Measurements from ENCODE around the gene C10orf120.

Gene C10orf120

GRCh38 chr10:122699796-122700455 lies at the start of gene C10orf120:
TSS of gene C10orf120 (minus strand) at chr10:122699846. CDS start at chr10:122699790, 56 bp downstream.
- no peak for DNase-seq (ENCODE audit: low read depth in 2 of 3, low spot score in 1 of 3)

DNA sequence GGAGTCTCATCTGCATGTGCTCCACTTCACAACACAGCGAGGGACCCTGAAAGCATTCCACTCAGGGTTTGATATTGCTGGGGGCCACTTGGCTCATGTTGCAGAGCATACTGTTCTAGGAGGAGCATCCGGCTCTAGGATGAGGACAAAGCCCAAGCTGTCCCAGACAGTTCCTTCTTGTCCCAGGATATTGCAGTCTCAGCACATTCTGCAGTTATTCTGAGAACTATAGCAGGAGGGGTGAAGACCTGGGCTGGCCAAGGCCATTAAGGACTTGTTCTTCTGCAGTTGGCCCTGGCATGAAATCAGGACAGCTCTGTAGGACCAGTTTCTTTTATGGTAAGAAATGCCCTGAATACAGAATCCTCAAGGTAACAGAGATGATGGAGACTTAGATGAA lies 48.9 kb upstream of the C10orf120 start:
- no peak for DNase-seq (ENCODE audit: low read depth in 2 of 3, low spot score in 1 of 3)

DNA sequence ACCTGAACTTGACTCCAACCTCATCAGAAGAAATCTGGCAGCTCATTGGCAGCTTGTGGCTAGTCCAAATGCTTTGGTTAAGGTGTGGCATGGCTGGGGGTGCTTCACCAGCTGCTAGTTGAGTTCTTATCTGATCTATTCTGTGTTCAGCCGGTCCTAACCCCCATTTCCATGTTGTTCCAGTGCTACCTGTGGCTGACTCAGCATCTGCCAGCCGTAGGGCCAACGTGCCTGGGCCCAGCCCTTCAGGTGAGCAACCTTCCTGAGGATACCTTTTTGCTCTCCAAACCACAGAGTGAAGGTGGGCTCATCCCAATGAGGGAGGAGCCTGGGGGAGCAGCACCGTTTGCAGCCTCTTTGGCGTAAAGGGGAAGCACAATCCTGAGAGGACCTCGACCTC lies 46.8 kb upstream of the C10orf120 start:
- DNase-seq (ENCODE audit: low read depth in 2 of 3, low spot score in 1 of 3) = no peak

DNA sequence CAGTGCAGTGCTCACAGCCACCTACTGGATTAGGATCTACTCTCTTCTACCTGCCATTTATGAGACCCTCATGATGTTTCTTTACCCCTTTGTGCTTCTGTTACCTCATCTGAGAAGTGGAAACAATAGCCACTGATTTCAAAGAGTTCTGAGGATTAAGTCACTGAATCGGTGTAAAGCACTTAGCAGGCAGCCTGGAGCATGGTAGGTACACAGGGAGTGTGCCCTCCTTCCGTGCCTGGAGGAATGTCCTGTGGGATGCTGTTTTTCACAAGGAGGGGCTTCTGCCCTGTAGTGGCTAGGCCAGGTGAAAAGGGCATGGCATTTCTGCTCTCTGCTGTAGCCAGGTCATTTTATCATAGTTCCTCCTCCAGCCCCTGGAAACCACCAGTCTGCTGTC lies 44.6 kb upstream of the C10orf120 start:
- no peak for DNase-seq (ENCODE audit: low read depth in 2 of 3, low spot score in 1 of 3)

- no peak for DNase-seq (ENCODE audit: low read depth in 2 of 3, low spot score in 1 of 3)
These were observed 41.0 kb upstream of the C10orf120 start for GRCh38 chr10:122740640-122741039.

- DNase-seq (ENCODE audit: low read depth in 2 of 3, low spot score in 1 of 3) = no peak
These were observed 38.4 kb upstream of the C10orf120 start for GRCh38 chr10:122738031-122738430.

- DNase-seq (ENCODE audit: low read depth in 2 of 3, low spot score in 1 of 3) = no peak
These were observed 34.5 kb upstream of the C10orf120 start for GRCh38 chr10:122733931-122734665.

GRCh38 chr10:122733443-122733842 lies 33.8 kb upstream of the C10orf120 start:
- no peak for DNase-seq (ENCODE audit: low read depth in 2 of 3, low spot score in 1 of 3)

GRCh38 chr10:122730238-122730637 lies 30.6 kb upstream of the C10orf120 start:
- DNase-seq (ENCODE audit: low read depth in 2 of 3, low spot score in 1 of 3) = no peak

DNA sequence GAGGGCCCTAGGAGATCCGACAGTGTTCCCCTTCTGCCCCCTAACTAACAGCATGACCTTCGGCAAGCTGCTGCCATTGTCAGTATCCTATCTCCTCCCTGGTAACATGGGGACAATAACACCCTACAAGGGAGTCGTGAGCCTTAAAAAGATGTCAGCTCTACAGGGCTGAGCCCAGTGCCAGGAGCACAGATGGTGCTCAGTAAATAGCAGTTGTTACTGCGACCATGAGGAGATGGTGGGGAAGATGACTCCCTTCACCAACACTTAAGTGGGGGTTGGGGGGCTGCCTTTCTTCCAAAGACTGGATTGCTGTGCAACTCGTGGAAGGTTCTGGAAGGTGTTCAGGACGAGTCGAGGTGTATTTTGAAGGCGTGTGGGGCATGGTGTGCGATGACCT lies 29.5 kb upstream of the C10orf120 start:
- DNase-seq (ENCODE audit: low read depth in 2 of 3, low spot score in 1 of 3) = no peak

DNA sequence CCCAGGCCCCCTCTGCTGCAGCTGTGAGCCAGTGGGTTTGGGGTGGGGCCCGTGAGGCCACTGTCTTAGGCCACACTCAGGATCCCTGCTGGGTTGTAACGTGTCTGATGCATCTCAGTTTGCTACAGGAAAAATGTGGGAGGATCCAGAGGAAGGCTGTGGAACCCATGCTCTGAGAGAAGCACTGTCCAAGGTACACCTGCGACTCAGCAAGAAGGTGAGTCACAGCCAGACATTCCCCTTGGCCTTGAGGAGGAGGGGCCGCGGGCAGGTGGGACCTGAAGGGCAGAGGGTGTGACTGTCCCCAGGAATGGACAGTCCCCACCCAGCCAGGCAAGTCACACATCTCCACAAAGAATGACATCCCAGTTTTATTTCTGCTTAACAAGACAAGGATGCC lies 27.8 kb upstream of the C10orf120 start:
- DNase-seq (ENCODE audit: low read depth in 2 of 3, low spot score in 1 of 3) = no peak

DNA sequence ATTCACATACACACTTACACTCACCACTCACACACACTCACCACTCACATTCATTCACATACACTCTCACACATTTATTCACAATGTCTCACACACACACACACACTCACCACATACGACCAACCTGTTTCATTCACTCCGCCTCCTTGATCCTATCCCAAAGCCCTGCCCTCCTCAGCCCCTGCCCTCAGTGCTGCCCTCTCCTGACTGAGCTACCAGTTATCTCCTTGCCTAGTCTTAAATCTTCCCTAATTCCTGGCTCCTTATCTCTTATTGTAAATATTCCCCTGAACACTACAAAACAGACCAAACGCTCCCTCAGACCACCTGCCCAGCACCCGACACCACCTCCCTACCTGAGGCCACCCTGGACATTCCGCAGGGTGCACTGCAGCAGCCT lies 26.1 kb upstream of the C10orf120 start:
- no peak for DNase-seq (ENCODE audit: low read depth in 2 of 3, low spot score in 1 of 3)

GRCh38 chr10:122725006-122725405 lies 25.4 kb upstream of the C10orf120 start:
- no peak for DNase-seq (ENCODE audit: low read depth in 2 of 3, low spot score in 1 of 3)

- no peak for DNase-seq (ENCODE audit: low read depth in 2 of 3, low spot score in 1 of 3)
These were observed 21.5 kb upstream of the C10orf120 start for GRCh38 chr10:122721111-122721510.

DNA sequence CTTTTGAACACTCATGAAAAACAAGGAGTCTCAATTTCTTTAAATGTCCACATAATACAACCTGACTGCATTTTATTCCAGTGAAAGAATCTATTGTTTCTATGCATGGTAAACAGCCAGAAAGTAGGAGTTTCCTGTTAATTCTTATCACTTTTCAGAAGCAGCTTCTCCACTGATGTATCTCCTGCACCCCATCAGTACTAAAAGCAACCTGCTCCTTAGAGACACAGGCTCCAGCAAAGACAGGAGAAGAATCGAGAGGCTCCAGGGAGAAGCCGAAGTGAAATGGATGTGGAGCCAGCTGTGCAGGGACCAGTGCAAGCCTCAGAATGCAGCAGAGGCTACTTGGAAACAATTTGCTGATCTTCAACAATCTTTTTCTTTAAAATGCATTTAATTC lies 16.4 kb upstream of the C10orf120 start:
- DNase-seq (ENCODE audit: low read depth in 2 of 3, low spot score in 1 of 3) = no peak

- no peak for DNase-seq (ENCODE audit: low read depth in 2 of 3, low spot score in 1 of 3)
These were observed 15.9 kb upstream of the C10orf120 start for GRCh38 chr10:122715576-122715975.

DNA sequence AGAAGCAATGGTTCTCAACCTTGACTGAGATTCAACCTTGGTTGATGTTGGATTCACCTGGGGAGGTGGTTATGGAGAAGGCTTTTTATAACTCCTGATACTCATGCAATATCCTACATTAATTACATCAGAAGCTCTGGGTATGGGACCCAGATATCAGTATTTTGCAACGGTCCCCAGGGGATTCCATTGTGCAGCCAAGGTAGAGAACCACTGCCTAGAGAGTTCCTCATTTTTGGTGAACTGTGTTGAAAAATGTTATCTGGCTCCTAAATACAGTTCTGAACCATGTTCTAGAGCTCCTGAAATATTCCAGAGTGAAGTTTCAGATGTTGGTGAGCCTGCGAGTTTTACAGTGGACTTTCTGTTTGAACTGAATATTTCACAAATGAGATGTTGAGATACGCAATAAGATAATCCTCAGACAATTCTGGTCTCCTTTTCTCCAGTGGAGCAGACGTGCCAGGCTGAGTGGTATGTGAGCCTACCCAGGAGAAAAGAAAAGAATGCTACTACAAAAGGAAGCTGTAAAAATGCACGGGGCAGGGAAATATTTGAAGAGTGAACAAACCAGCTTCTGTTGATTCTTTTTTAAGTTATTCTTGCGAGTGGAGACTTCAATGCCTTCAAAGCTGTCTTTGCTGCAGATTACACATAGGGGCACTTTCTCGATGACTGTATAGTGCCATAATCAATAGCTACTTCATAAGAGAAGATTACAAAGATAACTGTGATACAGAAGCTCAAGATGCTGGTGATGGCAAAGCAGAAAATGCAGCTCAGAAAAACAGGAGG lies 13.6 kb upstream of the C10orf120 start:
- DNase-seq (ENCODE audit: low read depth in 2 of 3, low spot score in 1 of 3) = no peak

DNA sequence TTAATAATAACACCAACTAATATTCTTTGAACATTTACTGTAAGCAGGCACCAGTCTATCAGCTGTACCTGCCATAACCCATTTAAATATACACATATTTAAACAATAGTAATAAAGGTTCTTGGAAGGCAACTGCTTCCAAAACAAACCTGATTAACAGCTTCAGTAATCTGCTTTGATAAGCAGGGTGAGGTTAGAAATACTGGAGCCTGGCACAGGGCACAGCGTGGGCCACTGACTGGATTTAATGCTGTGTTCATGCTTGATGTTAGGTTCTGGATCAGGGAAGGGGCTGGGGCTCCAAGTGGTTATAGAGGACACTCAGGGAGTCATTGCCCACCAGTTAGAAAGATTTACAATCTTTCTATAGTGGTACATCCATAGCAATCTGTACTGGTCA lies 10.9 kb upstream of the C10orf120 start:
- DNase-seq (ENCODE audit: low read depth in 2 of 3, low spot score in 1 of 3) = no peak

- no peak for DNase-seq (ENCODE audit: low read depth in 2 of 3, low spot score in 1 of 3)
These were observed 10.3 kb upstream of the C10orf120 start for GRCh38 chr10:122709971-122710370.

GRCh38 chr10:122707535-122707934 lies 7.9 kb upstream of the C10orf120 start:
- no peak for DNase-seq (ENCODE audit: low read depth in 2 of 3, low spot score in 1 of 3)

GRCh38 chr10:122706947-122707346 lies 7.3 kb upstream of the C10orf120 start:
- no peak for DNase-seq (ENCODE audit: low read depth in 2 of 3, low spot score in 1 of 3)

DNA sequence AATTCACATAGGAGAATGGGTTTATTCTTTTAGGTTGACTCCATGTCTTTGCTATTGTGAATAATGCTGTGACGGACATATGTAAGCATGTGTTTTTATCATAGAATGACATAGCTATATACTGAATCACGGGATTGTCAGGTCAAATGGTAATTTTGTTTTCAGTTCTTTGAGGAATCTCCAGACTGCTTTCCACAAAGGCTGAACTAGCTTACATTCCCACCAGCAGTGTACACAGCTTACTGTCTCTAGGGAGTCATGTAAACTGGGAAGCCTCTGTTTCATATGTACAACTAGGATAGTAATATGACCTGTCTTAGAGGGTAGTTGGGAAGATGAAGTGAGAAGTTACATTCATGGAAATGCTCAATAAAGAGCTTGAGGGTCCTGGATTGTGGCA lies 6.8 kb upstream of the C10orf120 start:
- no peak for DNase-seq (ENCODE audit: low read depth in 2 of 3, low spot score in 1 of 3)

All from stimulated activated CD4-positive, alpha-beta T cell treated with anti-CD3 and anti-CD28 coated beads, Interleukin-12 subunit alpha, Interleukin-12 subunit beta, amount 100 ng/mL, for 48 hours (primary cell).